H1 (cell line): ENCODE results near the gene LMOD2.

Experiments
- BRCA1 ChIP-seq: IDR thresholded peaks from 2 replicates; pipeline ENCODE4 v1.6.1; 2012; ENCODE audit warnings: low read depth, low read length, improper control_type of control experiment
- CBX5 ChIP-seq: fragments of 300-800, 300-1000 bp; sonication (generic); IDR thresholded peaks from 2 replicates; pipeline ENCODE4 v1.7.1; 2016; ENCODE audit warnings: antibody characterized with exemption, low read length, low read depth
- POLR2A ChIP-seq, 2 experiments: IDR thresholded peaks; 1 replicate in 1 of 2; 2 replicates in 1 of 2; pipeline ENCODE4 v1.6.1; 2011; ENCODE audit warnings: low read depth in 2 of 2, low read length in 2 of 2, mild to moderate bottlenecking in 2 of 2; ENCODE audit errors: control extremely low read depth in 1 of 2
- RAD21 ChIP-seq, 2 experiments: IDR thresholded peaks in 1 of 2; conservative IDR thresholded peaks in 1 of 2; 2 replicates each; pipeline ENCODE4 v1.6.1; 2011; ENCODE audit warnings: low read depth in 2 of 2, low read length in 2 of 2, improper control_type of control experiment in 1 of 2, inconsistent platforms in 1 of 2, mild to moderate bottlenecking in 1 of 2, moderate library complexity in 1 of 2

- TF ChIP-seq CBX5 (no peak), BRCA1 (no peak), POLR2A (IDR thresholded peaks at IDR 0.05; ENCODE audit: control extremely low read depth in 1 of 2, low read depth in 2 of 2, low read length in 2 of 2) (no peak), RAD21 (IDR thresholded peaks at IDR 0.05 in 1 of 2, conservative IDR thresholded peaks at IDR 0.05 in 1 of 2; ENCODE audit: low read depth in 2 of 2, low read length in 2 of 2) (no peak)
Observed at GRCh38 chr7:123690550-123690949, 34.9 kb downstream of the LMOD2 start.
